ENCODE data around the gene PCBP2. TPM values are rescaled to one million over a fixed set of nuclear protein-coding genes. Genes with fewer than 3 reads are reported as not detected.

PCBP2 gene
- total RNA-seq, 1 experiment from 2014 or later = 981 TPM

GRCh38 chr12:53462935-53463334 is 11.0 kb downstream of the PCBP2 start:
- no peaks in the 10 kb centered on the region for H3K9me3 Mint-ChIP-seq
- ChIA-PET CTCF (interaction anchor here (1.2 to 1.3 kb wide), 2 partner anchors 19 to 46 kb away, joined by 3 to 4 read pairs; no protein-coding TSS in a partner anchor), POLR2A (no interaction called here)
- H3K4me3 Mint-ChIP-seq = no peak overlapping the region
- no peaks in the 10 kb centered on the region for H3K27me3 Mint-ChIP-seq (ENCODE audit: low read depth)
- peak overlapping the region; percentile 29; the same call in 1 of the 2 replicates for H3K27ac Mint-ChIP-seq
- DNase-seq (ENCODE audit: low spot score) = no peak
- TF ChIP-seq RELA (CRISPR knock-in tag; IDR thresholded peaks at IDR 0.05; ENCODE audit: borderline replicate concordance) = no peak
- TF ChIP-seq, protein P1, sequence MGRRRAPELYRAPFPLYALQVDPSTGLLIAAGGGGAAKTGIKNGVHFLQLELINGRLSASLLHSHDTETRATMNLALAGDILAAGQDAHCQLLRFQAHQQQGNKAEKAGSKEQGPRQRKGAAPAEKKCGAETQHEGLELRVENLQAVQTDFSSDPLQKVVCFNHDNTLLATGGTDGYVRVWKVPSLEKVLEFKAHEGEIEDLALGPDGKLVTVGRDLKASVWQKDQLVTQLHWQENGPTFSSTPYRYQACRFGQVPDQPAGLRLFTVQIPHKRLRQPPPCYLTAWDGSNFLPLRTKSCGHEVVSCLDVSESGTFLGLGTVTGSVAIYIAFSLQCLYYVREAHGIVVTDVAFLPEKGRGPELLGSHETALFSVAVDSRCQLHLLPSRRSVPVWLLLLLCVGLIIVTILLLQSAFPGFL (CRISPR knock-in tag; IDR thresholded peaks at IDR 0.05; ENCODE audit: borderline replicate concordance) = no peak
- TF ChIP-seq IRF2 (CRISPR knock-in tag; IDR thresholded peaks at IDR 0.05; ENCODE audit: borderline replicate concordance, low read depth) = no peak
- ATAC-seq = no peak
- peaks cover 96% of the 10 kb centered on the region for H3K36me3 Mint-ChIP-seq
- peaks cover 39% of the 10 kb centered on the region for H3K4me1 Mint-ChIP-seq

DNA sequence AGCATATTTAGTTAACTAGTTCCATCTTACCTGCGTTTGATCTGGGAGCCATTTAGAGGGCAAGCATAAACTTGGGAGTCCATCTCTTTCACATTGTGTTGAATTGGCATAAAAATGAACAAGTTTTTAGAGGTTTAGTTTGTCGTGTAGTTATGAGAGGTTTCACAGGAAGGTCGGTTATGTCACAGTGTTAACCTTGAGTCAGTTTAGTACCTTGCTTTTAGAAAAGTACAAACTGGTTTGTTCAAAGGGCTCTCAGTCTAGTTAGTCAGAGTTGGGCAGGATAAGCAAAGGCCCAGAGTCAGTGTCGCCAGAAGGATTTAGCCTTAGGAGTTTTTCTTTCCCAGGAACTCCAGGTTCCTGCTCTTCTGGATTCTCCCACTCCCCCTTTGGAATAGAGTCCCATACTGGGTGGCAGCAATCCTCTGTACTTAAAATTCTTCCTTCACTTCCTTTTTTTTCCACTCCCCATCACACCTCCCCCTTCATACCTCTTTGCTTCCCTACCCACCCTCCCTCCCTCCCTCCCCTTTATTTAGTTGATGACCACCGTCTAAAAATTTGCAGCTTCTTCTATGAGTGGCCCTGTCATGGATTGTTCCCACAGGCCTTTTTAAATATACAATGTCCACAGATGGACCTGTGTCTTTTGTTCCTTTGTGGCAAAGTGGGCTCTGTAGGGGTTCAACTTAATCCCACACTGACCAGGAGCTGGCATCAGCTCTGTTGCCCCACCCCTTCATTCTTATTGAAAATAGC is 12.1 kb downstream of the PCBP2 start:
- TF ChIP-seq TP53 (CRISPR knock-in tag; IDR thresholded peaks at IDR 0.05) (no peak), NFATC4 (CRISPR knock-in tag; IDR thresholded peaks at IDR 0.05) (0 out of 2 replicates have a peak, but pooled peaks have one; percentile 20), CREB1 (CRISPR knock-in tag; IDR thresholded peaks at IDR 0.05) (no peak)
- ChIA-PET POLR2A (interaction anchor here (1.3 to 2.0 kb wide), 2 partner anchors 18 to 37 kb away, joined by 3 to 9 read pairs; partner anchors contain the start of gene TARBP2), CTCF (interaction anchor here (0.7 to 1.3 kb wide), 4 partner anchors 11 to 82 kb away, joined by 3 to 4 read pairs (median 3); no protein-coding TSS in a partner anchor)
- H3K27ac Mint-ChIP-seq = peak overlapping the region; percentile 33; the same call in 1 of the 2 replicates
- H3K27me3 Mint-ChIP-seq (ENCODE audit: low read depth) = no peaks in the 10 kb centered on the region
- H3K9me3 Mint-ChIP-seq = no peaks in the 10 kb centered on the region
- peaks cover 96% of the 10 kb centered on the region for H3K36me3 Mint-ChIP-seq
- ATAC-seq = peak; percentile 7
- DNase-seq (ENCODE audit: low spot score) = no peak
- H3K4me3 Mint-ChIP-seq = no peak overlapping the region
- peaks cover 39% of the 10 kb centered on the region for H3K4me1 Mint-ChIP-seq

GRCh38 chr12:53464685-53465418 is 12.9 kb downstream of the PCBP2 start:
- Mint-ChIP-seq H3K27me3 (ENCODE audit: low read depth) (no peaks in the 10 kb centered on the region), H3K9me3 (no peaks in the 10 kb centered on the region), H3K4me1 (peaks cover 33% of the 10 kb centered on the region), H3K27ac (no peak overlapping the region), H3K36me3 (peaks cover 97% of the 10 kb centered on the region), H3K4me3 (no peak overlapping the region)
- ChIA-PET POLR2A (interaction anchor here (0.7 to 2.0 kb wide), 3 partner anchors 17 to 1339 kb away, joined by 3 to 9 read pairs (median 3); partner anchors contain the start of gene TARBP2), CTCF (interaction anchor here (0.7 to 1.0 kb wide), 3 partner anchors 10 to 83 kb away, joined by 3 to 4 read pairs (median 3); no protein-coding TSS in a partner anchor)
- ATAC-seq = no peak; the same call in 1 of the 2 replicates
- no peak for DNase-seq (ENCODE audit: low spot score)
- no peak for TF ChIP-seq CREB1 (CRISPR knock-in tag; IDR thresholded peaks at IDR 0.05)
- TF ChIP-seq AR (CRISPR knock-in tag; IDR thresholded peaks at IDR 0.05) = no peak
- TF ChIP-seq PRRX2 (CRISPR knock-in tag; IDR thresholded peaks at IDR 0.05) = no peak
- TF ChIP-seq, protein P2, sequence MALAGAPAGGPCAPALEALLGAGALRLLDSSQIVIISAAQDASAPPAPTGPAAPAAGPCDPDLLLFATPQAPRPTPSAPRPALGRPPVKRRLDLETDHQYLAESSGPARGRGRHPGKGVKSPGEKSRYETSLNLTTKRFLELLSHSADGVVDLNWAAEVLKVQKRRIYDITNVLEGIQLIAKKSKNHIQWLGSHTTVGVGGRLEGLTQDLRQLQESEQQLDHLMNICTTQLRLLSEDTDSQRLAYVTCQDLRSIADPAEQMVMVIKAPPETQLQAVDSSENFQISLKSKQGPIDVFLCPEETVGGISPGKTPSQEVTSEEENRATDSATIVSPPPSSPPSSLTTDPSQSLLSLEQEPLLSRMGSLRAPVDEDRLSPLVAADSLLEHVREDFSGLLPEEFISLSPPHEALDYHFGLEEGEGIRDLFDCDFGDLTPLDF (CRISPR knock-in tag; IDR thresholded peaks at IDR 0.05) = no peak
- no peak for TF ChIP-seq NR3C1 (CRISPR knock-in tag; conservative IDR thresholded peaks at IDR 0.05; ENCODE audit: low read depth)
- TF ChIP-seq, protein P3, sequence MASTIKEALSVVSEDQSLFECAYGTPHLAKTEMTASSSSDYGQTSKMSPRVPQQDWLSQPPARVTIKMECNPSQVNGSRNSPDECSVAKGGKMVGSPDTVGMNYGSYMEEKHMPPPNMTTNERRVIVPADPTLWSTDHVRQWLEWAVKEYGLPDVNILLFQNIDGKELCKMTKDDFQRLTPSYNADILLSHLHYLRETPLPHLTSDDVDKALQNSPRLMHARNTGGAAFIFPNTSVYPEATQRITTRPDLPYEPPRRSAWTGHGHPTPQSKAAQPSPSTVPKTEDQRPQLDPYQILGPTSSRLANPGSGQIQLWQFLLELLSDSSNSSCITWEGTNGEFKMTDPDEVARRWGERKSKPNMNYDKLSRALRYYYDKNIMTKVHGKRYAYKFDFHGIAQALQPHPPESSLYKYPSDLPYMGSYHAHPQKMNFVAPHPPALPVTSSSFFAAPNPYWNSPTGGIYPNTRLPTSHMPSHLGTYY (CRISPR knock-in tag; IDR thresholded peaks at IDR 0.05) = no peak
- no peak for TF ChIP-seq GRHL2 (CRISPR knock-in tag; IDR thresholded peaks at IDR 0.05; ENCODE audit: insufficient replicate concordance, severe bottlenecking)
- no peak for TF ChIP-seq CBFB (CRISPR knock-in tag; IDR thresholded peaks at IDR 0.05; ENCODE audit: low read depth)
- no peak for TF ChIP-seq ATF2 (CRISPR knock-in tag; IDR thresholded peaks at IDR 0.05; ENCODE audit: borderline replicate concordance, low read depth)
- no peak for TF ChIP-seq SMAD4 (CRISPR knock-in tag; IDR thresholded peaks at IDR 0.05)
- no peak for TF ChIP-seq ZSCAN18 (CRISPR knock-in tag; IDR thresholded peaks at IDR 0.05)
- TF ChIP-seq ZBTB21 (CRISPR knock-in tag; IDR thresholded peaks at IDR 0.05; ENCODE audit: borderline replicate concordance) = no peak
- TF ChIP-seq, protein P4, sequence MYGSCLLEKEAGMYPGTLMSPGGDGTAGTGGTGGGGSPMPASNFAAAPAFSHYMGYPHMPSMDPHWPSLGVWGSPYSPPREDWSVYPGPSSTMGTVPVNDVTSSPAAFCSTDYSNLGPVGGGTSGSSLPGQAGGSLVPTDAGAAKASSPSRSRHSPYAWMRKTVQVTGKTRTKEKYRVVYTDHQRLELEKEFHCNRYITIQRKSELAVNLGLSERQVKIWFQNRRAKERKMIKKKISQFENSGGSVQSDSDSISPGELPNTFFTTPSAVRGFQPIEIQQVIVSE (CRISPR knock-in tag; IDR thresholded peaks at IDR 0.05; ENCODE audit: borderline replicate concordance) = no peak
